Dedifferentiated amniotic fluid mesenchymal stem cell (primary cell): ENCODE data around the gene SEMA4C.
A peak's percentile ranks its signal among the peaks of the same experiment; 100 is the strongest.

Source experiments
- DNase-seq: peaks from one replicate; pipeline ENCODE4 v3.0.0-alpha.2; 2016; ENCODE audit errors: extremely low spot score

The SEMA4C gene

DNA sequence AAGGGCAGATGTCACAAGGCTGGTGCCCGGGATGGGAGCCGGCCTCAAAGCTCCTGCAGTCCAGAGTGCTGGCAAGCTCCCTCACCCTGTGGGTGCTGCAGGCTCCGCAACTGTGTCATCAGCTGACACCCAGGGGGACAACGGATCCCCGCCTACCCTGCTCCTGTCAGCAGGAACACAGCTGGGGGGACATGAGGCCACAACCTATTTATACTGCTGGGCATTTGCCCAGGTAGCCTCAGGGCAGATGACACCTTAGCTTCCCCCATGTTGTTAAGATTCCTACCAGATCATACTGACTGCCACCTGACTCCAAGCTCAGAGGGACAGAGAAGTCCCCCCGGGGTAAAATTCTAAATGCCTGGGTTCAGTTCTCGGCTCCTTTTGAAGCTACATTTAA, 27.3 kb downstream of the SEMA4C start:
- no peak for DNase-seq

DNA sequence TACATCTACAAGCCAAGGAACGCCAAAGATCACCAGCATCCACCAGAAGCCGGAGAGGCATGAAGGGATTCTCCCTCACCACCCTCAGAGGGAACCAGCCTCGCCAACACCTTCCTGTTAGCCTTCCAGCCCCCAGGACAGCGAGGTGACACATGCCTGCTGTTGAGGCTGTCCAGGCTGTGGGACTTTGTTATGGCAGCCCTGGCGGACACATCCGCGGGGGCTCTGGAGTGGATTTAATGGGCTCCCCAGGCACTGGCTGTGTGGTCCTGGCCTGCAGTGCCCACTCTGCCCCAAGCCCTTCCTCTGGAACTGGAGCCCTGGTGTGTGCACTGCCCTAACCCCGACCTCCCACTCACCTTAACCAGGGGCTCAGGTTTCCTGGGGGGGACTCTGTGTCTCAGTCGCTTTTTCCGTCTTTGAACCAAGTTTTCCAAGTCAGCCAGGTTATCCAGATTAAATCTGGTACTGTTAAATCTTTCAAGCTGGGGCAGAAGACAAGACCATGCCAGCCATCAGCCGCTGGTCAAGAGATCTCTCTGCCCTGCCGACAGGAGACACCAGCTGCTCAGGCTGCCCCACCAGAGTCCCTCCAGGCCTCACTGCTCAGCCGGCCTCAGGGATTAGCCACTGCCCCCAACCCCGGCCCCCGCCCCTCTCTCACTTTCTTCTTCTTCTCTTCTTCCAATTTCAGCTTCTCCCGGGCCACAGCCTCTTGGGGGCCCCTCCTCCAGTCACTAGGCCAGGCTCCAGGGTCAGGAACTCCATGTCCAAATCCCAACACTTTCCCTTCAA, 28.0 kb downstream of the SEMA4C start:
- no peak for DNase-seq

DNA sequence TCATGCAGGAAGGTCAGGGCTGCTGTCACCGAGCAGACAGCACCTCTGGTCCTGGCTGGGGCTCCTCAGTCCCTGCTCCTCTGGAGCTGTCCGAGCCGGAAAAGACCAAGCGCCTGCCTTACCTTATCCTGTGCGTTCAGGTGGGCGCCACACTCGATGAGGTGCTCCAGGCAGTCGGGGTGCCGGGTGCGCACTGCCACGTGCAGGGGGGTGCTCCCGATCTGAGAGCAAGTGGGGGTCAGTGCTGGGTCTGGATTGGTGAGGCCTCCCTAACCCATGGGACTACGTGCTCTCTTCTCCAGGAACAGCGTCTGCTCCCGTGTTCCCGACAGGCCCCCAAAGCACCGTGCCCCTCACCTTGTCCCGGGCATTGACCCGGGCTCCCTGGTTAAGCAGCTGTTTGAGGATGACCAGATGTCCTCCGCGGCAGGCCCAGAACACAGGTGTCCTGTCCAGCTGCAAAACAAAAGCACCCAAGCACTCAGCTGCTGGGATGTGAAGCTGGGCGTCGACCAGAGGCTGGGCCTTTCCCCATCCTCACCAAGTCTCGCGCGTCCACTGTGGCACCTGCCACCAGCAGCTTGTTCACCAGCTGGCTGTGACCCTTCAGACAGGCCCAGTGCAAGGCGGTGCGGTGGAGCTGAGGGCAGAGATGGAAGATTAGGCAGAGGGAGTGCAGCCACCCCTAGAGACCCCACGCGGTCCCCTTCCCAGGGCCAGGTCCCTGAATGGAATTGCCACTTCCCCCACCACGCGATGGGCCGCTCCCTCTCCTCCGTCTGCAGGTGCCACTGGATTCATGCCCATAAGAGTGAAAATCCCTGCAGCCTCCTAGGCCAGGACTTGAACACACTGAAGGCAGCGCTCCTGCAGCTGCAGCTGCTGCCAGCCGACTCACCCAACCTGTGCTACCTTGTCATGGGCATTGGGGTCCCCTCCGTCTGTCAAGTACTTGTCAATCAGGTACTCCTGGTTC, 29.7 kb downstream of the SEMA4C start:
- no peak for DNase-seq

DNA sequence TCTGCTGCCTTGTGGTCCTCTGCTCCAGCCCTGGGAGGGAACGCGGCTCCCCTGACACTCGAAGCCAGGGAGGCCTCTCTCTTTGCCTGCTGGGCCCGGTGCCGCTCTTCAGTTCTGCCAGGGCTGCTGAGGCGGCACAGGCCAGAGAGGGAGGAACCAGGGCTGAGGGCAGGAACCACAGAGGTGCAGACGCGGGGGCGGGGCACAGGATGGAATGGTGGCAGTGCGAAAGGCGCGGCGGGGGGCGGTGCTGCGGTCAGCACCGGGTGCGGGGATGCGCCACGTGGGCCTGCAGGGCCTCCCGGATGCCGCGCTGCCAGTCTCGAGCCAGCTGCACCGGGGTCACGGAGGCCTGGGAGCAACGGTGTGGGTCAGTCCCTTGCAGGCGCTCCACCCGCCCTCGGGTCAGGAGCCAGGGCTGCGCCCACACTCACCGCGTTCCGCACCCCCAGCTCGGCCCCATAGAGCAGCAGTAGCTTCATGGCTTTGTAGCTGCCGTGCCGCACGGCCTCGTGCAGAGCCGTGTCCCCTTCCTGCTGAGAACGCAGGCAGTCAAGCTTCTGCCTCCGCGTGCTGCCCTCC, 30.5 kb downstream of the SEMA4C start:
- no peak for DNase-seq

DNA sequence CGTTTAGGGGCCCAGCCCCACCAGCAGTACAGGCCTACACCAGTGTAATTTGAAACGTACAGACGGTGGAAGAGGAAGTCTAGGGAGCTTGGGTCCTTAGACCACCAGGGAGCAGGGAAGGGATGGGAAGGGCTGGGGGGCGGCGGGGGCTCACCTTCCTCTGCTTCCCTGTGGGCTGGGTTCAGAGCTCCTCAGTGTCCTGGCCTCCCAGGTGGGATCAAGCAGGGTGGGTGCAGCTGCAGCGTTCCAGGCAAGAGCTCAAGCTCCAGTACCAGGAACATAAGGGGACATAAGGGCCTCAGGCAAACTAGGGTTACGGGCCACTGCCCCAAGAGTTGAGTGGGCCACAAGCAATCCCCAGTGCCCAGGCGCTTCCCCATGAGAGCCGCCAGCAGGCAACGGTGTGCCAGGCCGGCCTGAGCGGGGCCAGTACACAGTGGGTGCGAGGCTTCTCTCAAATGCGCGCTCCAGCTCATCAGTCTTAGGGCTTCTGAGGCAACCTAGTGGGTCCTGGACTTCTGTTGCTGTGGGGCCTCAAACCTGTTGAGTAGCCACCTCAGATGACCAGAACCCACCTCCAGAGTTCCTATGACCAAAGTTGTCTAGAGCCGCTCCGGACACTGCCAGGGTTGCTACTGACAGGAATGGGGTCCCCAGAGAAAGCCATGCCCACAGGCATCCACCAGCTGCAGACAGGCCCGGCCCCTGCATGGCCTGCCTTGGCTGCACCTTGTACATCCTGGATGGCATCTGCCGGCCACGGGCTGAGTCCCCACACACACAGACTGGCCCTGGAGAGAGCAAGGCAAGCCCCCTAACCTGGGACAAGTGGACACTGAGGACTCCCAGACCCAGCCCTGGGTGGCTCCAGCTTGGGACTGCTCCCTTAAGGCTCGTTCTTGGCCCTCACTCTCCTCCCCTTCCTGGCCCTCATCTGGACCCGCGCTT, 31.3 kb downstream of the SEMA4C start:
- no peak for DNase-seq

DNA sequence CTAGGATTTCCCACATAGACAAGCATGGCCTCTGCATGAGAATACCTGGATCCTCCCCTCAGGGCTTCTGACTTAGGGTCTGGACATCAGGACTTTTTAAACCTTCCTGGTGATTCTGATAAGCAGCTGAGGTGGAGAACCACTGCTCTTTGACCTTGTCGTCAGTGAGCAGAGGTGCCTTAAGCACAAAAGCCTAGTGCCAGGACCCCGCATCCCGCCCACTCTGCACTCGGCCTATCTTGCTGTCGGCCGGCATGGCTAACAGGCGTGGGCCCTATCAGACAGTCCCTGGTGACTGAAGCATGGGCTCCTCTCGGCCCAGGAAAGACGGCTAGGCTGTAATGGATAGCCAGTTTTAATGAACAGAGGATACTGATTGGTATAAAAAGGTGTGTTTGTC, 32.3 kb downstream of the SEMA4C start:
- no peak for DNase-seq

DNA sequence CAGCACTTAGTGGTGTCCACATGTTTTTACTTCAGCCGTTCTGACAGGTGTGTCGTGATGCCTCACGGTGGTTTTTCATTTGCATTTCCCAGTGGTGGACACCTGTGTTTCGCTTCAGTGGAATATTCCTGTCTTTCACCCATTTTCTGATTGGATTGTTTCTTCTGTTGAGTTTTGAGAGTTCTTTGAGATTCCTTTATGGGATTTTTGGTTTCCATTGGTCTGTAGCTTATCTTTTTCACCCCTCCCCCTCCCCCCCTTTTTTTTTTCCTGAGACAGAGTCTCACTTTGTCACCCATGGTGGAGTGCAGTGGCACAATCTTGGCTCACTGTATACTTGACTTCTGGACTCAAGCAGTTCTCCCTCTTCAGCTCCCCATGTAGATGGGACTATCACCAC, 34.0 kb downstream of the SEMA4C start:
- no peak for DNase-seq

DNA sequence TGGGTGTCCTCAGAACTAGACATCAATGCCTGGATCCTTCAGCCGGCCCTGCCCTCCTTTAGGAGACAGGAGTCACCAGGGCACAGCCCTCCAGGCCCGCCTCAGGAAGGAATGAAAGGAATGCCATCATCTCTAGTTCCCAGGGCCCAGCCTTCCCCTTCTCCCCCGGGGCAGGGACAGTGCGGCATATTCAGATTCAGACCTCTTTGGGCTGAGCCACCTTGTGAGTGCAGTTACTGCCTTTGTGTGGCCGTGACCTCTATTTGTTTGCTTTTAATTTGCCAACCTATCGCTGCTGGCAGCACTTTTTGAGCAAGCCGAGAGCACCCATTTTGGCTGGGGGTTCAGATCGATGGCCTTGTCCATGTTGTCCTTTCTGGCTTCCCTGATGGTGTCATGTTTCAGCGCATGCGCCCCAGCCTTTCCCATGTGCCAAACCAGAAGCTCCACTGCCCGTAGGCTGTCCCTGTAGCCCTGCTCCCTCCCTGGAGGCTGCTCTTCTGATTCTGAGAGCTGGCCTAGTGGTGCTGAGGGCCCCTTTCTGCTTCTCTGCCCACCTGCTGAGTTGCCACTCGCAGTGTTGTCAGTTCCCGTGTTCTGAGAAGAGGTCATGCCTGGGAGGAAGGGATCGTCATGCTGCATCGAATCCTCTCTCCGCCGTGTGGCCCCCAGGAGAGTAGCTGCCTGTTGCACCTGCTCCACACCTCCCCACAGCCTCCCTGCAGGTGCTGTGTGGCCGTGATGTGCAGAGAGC, 36.9 kb downstream of the SEMA4C start:
- DNase-seq, result peak; percentile 24

DNA sequence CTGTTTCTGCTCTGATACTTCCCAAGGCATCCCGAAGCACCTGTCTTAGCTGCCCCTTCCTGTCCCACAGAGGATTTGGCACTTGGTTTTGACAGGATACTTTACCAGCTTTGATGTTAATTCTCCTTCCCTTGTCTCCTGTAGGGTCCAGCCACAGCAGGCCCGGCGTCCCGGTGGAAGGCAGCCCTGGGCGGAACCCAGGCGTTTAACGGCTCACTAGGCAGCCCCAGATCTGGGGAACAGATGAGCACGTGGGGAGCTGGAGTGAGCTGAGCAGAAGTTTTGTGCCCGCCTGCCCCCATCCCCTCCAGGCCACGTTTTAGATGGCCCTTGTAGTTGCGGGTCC, 37.5 kb downstream of the SEMA4C start:
- no peak for DNase-seq

DNA sequence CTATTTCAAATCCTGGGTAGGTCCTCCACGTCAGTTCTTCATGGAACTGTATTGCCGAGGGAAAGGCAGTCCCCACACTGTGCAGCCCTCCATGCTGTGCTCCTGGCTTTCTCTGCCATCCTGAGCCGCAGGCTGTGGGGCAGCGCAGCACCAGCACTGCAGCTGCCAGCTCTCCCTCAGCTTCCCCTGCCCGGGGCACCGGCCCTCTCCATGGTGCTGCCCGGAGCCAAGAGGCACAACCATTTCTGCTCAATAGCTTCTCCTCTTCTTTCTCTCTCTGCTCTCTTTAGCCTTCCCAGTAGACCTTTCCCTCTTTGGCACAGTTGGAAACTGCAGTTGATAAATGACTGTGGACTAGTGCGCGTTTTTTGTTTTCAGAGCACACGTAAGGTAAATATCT, 38.2 kb downstream of the SEMA4C start:
- no peak for DNase-seq

DNA sequence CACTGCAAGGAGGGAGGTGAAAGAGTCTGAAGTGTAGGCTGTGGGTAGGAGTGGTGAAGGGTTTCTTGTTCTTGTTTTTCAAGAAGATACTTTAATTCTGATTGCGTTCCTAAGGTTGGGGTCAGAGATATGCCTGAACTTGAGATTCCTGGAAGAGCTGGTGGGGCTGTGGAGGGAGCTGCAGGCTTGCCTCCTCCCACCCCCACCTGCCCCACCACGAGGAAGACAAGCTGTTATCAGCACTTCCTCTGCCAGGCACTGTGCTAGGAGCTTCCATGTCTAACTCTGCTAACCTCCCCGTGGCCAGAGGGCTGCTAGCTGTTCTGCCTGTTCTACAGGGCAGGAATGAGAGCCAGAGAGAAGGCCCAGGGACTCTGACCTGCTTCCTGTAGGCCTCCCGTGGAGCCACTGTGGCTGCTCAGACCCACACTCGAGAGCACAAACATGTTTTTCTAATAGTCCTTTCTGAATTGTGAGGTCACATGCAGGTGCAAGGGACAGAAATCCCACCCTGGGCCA, 39.8 kb downstream of the SEMA4C start:
- no peak for DNase-seq

DNA sequence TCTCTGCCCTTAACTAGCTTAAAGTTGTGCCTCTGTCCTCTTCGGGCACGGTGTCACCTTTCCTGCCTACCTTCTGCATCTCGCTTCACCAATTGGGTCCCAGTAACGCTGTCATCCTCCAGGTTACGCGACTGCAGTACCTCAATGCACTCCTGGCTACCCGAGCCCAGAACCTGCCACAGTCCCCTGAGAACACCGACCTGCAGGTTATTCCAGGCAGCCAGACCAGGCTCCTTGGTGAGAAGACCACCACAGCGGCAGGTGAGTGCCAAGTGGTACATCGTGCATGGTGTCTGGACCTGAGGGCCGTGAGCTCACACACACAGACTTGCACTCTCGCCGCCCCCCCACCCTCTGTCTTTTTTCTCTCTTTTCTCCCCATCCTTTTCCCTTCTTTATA, 41.0 kb downstream of the SEMA4C start:
- DNase-seq, result no peak

DNA sequence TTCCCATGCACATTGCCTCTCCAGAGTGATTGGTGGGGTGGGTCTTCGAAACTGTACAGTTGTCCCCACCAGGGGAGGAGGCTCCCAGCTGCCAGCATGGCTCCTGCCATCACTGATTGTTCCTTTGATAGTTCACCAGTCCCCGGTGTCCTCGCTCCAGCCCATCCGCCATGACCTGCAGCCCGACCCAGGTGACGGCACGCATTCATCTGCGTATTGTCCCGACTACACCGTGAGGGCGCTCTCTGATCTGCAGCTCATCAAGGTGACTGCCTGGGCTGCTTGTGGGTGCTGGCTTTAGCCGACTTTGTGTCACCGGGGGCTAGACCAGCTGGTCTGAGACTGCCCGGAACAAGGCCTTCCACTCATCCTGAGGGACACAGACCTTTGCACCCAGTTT, 41.4 kb downstream of the SEMA4C start:
- no peak for DNase-seq

DNA sequence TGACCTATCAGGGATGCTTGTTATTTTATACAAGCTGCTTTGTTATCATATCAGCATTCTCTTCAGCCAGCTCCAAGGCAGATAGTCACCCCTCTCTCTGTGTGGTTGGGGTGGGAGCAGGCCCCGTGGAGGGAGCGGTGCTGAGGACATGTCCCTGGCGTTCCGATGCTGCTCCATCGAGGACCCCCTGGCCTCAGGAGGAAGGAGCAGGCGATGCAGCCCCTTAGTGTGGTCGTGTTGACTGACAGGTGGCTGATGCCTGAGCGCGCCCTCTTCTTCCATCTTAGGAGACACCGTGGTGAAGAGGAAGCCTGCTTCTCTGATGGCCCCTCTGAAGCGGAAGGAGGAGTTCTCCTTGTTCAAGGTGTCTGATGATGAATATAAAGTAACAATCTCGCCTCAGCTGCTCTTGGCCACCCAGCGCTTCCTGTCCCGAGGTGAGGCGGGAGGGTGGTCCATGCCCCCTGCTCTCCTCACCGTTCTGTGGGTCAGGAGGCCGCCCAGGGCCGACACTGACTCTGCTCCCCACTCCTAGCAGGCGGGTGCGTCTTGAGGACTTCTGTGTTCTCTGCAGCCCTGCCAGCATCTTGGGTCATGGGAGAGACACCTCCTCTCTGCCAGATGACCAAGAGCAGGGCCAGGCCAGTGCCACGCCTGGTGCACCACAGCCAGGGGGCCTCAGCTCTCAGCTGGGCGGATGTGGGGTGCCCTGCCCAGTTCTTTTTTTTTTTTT, 43.2 kb downstream of the SEMA4C start:
- DNase-seq, result no peak

DNA sequence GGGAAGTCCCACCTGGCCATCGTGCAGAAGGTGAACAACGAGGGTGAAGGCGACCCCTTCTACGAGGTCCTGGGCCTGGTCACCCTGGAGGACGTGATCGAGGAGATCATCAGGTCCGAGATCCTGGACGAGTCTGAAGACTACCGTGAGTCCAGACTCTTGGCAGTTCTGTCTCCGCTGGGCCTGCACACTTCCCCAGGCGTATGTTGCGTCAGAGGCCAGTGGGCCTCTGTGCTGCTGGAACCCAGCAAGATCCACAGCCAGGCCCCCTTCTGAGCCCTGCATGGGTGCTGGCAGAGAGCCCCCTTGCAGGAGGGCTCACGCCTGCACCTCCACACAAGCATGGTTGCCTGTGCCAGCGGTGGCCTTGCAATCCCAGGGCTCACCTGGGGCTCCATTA, 44.8 kb downstream of the SEMA4C start:
- DNase-seq, result no peak

DNA sequence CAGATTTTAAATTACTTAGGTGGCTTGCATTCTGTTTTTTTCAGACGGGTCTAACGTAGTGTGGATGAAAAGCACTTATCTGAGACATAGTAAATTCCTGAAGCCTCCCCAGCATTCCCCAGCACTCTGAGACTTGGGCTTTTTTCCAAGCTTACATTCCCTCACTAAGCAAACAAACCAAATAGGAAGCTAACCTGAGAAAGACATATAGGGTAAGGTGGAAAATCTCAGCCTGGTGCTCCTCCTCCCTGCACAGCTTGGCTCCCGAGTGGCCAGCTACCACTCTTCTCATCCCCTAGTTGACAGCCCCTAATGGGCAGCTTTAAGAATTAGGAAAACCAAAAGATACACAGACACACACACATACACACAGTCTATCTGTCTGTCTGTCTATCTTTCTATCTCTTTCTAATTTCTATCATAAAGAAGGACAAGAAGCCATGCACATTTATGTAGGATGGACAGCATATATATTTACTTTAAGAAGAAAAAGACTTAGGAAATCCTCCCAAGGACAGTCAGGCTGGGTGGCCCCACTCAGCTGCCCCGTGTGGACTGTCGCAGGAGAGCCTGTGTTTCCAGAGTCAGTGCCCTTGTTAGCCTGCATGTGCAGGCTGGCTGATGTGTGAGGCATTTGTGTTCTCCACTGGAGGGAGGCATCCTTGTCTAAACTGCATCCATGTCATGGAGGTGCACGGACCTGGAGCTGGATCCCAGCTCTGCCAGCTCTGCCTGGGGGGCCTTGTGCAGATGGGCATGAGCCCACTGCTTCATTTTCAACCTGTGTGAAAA, 45.6 kb downstream of the SEMA4C start:
- DNase-seq, result no peak

DNA sequence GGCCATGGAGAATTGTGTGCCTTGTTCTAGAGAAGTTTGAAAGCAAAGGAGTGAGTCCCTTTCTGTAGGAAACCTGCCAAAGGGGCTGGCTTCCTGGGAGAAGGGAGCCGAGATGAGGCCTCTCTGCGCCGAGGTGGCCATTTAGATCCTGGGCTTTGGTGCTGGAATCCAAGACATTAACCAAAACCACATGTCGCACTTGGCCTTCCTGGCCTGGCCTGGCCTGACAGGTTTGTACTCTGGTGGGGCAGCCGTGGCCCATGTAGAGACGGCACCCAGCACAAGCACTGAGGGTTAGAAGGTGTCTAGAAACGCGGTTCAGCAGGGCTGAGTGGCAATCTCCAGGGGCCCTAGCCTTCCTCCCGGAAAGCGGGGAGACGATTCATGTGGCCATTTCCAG, 46.7 kb downstream of the SEMA4C start:
- DNase-seq, result no peak

DNA sequence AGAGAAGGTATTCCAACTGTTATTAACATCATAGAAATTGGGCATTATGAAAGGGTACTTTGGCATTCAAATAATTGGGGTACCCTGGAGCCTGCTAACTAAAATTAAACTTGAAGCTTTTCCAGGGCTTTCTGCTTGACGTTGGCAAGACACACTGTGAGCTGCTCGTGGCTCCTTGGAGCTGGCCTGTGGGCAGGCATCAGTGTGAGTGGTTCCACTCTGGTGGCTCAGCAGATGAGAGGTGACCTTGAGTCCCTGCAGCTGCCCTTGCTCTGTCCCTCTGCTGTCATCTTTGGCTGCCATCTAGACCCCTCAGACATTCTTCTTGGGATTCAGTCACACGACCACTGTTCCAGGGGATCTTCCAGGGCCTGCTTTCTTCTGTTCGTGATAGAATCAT, 47.1 kb downstream of the SEMA4C start:
- DNase-seq, result no peak

DNA sequence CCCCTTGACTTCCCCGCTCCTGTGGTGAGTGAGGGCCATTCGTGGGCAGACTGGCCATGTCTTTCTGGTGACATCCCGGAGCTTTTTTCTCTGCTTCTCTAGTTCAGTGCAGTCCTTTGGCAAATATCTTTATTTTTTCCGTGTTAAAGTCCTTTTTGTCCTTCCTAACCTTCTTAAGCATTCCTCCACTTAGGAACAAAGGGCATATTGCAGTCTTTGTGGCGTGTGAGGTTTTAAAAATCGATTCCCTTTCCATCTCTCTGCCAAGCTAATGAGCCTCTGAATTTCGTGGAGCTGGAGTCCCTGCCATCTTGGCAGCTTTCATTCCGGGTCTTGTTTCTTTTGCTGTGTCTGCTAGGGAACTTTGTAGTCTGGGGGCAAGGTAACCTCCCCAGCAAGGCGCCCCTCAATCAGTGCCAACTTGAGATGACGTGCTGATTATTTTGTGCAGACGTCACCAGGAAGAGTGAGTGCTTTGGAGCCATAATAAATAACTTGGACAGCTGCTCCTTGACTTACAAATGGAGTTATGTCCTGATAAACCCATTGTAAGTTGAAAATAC, 48.7 kb downstream of the SEMA4C start:
- DNase-seq, result no peak
